Neutrophil (primary cell): Measurements from ENCODE around the gene ACTR5.

Source experiments
- H3K27ac ChIP-seq: fragments of 200-600 bp; sonication (generic); 2 replicates; pipeline ENCODE4 v1.5.1; 2016; ENCODE audit warnings: mild to moderate bottlenecking, moderate library complexity
- H3K27me3 ChIP-seq: fragments of 200-600 bp; sonication (generic); 2 replicates; pipeline ENCODE4 v1.6.0; 2016; ENCODE audit warnings: mild to moderate bottlenecking
- H3K36me3 ChIP-seq: fragments of 200-600 bp; sonication (generic); 2 replicates; pipeline ENCODE4 v1.5.1; 2017
- H3K4me1 ChIP-seq, 2 experiments: fragments of 200-600 bp in 1 of 2; sonication (generic) in 1 of 2; 1 replicate in 1 of 2; 2 replicates in 1 of 2; pipeline versions ENCODE4 v1.5.1 to v1.6.1; 2013 to 2016; ENCODE audit warnings: low read depth in 1 of 2, low read length in 1 of 2, mild to moderate bottlenecking in 1 of 2, moderate library complexity in 1 of 2; ENCODE audit not compliant: control insufficient read depth in 1 of 2, insufficient read depth in 1 of 2
- H3K4me3 ChIP-seq, 2 experiments: fragments of 200-600 bp in 1 of 2; sonication (generic) in 1 of 2; 1 replicate in 1 of 2; 2 replicates in 1 of 2; pipeline ENCODE4 v1.5.1; 2013 to 2016; ENCODE audit warnings: low read depth in 1 of 2, low read length in 1 of 2, mild to moderate bottlenecking in 1 of 2, moderate library complexity in 1 of 2
- H3K9me3 ChIP-seq: fragments of 200-600 bp; sonication (generic); 2 replicates; pipeline ENCODE4 v1.5.1; 2016
- TF ChIP-seq, protein P1 (sequence below): fragments of 200-600 bp; sonication (generic); IDR thresholded peaks from 2 replicates; pipeline ENCODE4 v1.5.1; 2016; ENCODE audit warnings: antibody characterized with exemption

The ACTR5 gene

DNA sequence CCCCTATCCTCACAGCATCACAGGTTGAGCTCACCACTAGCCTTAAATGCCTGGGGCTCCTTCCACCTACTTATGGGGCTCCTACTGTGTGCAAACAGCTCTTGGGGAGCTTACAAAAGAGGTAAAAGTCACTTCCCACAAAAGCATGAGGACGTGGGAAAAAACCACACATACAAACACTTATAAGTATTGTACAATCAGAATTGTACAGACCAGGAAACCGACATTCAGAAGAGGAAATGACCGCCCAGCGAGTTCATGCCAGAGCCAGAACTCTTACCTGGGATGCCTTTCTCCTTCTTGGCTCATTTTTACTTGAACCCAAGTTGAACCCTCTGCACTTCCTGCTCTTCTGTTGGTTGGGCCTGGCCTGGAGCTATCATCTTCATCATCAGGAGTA is 50.9 kb downstream of the ACTR5 start:
- H3K4me3 ChIP-seq = no peak overlapping the region
- no peaks in the 10 kb centered on the region for H3K36me3 ChIP-seq
- no peak overlapping the region for H3K27ac ChIP-seq
- peaks cover 11% of the 10 kb centered on the region for H3K27me3 ChIP-seq
- H3K4me1 ChIP-seq = peaks cover 4 to 5% of the 10 kb centered on the region in 2 experiments
- TF ChIP-seq, protein P1, sequence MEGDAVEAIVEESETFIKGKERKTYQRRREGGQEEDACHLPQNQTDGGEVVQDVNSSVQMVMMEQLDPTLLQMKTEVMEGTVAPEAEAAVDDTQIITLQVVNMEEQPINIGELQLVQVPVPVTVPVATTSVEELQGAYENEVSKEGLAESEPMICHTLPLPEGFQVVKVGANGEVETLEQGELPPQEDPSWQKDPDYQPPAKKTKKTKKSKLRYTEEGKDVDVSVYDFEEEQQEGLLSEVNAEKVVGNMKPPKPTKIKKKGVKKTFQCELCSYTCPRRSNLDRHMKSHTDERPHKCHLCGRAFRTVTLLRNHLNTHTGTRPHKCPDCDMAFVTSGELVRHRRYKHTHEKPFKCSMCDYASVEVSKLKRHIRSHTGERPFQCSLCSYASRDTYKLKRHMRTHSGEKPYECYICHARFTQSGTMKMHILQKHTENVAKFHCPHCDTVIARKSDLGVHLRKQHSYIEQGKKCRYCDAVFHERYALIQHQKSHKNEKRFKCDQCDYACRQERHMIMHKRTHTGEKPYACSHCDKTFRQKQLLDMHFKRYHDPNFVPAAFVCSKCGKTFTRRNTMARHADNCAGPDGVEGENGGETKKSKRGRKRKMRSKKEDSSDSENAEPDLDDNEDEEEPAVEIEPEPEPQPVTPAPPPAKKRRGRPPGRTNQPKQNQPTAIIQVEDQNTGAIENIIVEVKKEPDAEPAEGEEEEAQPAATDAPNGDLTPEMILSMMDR = no peak
- no peaks in the 10 kb centered on the region for H3K9me3 ChIP-seq

DNA sequence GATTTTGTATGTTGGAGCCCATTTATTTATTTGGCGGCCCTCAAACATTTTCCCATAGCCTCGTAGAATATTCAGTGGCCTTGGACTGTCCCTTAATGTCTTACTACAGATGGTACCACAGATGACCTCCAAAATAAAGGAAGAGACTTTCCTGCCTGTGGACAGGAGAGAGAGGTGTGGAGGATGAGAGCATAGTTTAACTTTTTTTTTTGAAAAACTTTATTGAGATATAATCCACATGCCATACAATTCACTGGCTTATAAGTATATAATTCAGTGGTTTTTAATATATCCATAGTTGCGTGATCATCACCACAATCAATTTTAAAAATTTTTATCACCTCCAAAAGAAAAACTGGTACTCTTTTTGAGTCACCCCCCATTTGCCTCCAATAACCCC is 52.6 kb downstream of the ACTR5 start:
- peaks cover 15 to 16% of the 10 kb centered on the region in 2 experiments for H3K4me1 ChIP-seq
- TF ChIP-seq, protein P1 = no peak
- no peak overlapping the region for H3K27ac ChIP-seq
- H3K9me3 ChIP-seq = no peaks in the 10 kb centered on the region
- H3K36me3 ChIP-seq = no peaks in the 10 kb centered on the region
- H3K27me3 ChIP-seq = peaks cover 28% of the 10 kb centered on the region
- H3K4me3 ChIP-seq = no peak overlapping the region

DNA sequence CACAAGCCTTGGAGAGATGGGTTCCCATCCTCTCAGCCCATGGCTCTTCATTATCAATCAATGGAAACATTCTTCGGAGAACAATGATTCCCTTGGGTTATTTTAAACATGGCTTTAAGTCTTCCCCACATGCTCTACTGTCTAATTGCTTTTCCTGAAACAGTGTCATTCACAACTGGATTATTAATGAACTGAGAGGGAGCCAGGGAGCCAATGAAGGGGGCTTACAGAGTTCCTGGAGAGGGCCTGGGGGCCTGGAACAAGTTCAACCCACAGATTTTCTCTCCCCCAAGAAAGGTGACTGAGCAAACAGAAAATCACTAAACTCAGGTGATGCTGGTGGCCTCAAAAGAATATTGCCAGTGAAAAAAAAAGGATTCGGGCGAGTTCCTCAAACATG is 56.0 kb downstream of the ACTR5 start:
- H3K9me3 ChIP-seq = no peaks in the 10 kb centered on the region
- peaks cover 58% of the 10 kb centered on the region for H3K27me3 ChIP-seq
- no peak overlapping the region for H3K27ac ChIP-seq
- TF ChIP-seq, protein P1 = no peak
- no peak overlapping the region for H3K4me3 ChIP-seq
- H3K36me3 ChIP-seq = no peaks in the 10 kb centered on the region
- peaks cover 15 to 23% of the 10 kb centered on the region in 2 experiments for H3K4me1 ChIP-seq

DNA sequence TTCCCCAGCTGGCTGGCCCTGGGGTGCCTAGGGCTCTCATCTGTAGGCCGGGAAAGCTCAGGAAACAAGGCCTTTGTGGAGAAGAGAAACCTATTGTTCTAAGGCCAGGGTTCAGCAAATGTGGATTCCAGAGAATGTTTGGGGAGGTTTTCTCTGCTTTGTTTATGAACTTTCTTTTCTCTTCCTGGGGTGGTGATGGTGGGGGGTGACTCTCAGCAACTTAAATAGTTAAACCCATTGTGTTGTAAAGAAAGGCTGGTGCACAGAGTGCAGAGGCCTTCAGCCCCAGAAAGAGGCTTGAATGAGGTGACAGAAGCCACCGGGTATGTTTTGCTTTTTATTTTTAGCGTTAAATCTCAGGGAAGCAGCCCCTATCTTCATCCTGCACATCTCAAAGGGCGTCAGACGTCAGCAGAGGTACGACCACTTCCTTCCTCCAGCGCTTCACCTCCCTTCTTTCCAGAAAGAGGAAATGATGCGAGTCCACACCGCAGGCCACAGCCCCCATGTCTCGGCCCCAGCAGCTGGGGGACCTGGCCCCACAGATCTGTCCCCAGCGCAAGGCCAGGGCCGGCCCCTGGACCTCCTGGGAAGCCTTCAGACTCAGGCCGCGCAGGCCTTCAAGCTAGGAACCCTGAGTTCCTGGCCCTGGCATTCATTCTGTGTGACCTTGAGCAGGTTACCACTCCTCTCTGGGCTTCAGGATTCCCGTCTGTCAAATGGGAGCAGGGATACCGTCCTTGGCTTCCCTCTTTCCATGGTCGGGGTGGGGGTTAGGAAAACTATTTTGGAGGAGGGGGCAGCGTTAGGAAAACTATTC is 56.6 kb downstream of the ACTR5 start:
- H3K4me3 ChIP-seq = peak overlapping the region in 1 of 2 experiments; percentile 37

DNA sequence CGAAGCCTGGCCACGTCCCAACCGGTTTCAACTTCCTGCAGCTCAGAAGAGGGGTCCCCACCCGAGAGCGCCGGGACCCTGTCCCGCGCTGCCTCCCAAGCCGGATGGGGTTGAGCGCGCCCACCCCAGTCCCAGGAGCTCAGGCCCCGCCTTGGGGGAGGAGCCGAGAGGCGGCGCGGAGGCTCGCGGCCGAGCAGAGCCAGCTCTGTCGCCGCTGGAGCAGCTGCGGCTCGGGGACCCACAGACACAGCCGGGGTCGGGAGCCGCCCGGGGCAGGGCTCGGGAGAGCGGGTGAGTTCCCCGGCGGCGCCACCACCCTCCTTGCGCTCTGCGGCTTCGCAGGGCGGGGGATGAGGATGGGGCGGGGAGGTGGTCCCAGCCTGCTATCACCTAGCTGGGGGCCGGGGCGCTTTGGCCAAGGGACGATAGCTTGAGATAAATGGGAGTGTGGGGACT is 57.3 kb downstream of the ACTR5 start, which contains the start of gene PPP1R16B:
TSS of gene PPP1R16B (plus strand) at position 196 of the 456 bp plus-strand sequence. CDS start 30,229 bp downstream, outside the sequence.
- no peaks in the 10 kb centered on the region for H3K9me3 ChIP-seq
- TF ChIP-seq, protein P1 = no peak
- peak within 1 kb of the TSS; percentile 37 to 39 for H3K4me3 ChIP-seq
- peaks cover 66% of the 10 kb centered on the region for H3K27me3 ChIP-seq
- peaks cover 13 to 20% of the 10 kb centered on the region in 2 experiments for H3K4me1 ChIP-seq
- H3K27ac ChIP-seq = no peak within 1 kb of the TSS
- H3K36me3 ChIP-seq = no peaks in the 10 kb centered on the region

More for the DNA sequence above, 56.6 kb downstream of the ACTR5 start:
- H3K9me3 ChIP-seq = no peaks in the 10 kb centered on the region
- H3K27me3 ChIP-seq = peaks cover 61% of the 10 kb centered on the region
- H3K36me3 ChIP-seq = no peaks in the 10 kb centered on the region
- TF ChIP-seq, protein P1 = no peak
- peaks cover 13 to 20% of the 10 kb centered on the region in 2 experiments for H3K4me1 ChIP-seq
- H3K27ac ChIP-seq = no peak overlapping the region
